Measurements from ENCODE around the gene EFS. TPM values are rescaled to one million over a fixed set of nuclear protein-coding genes. Genes with fewer than 3 reads are reported as not detected.

EFS gene
- total RNA-seq, 2 donors from 2014 or later, result 69.9 to 96.4 TPM

DNA sequence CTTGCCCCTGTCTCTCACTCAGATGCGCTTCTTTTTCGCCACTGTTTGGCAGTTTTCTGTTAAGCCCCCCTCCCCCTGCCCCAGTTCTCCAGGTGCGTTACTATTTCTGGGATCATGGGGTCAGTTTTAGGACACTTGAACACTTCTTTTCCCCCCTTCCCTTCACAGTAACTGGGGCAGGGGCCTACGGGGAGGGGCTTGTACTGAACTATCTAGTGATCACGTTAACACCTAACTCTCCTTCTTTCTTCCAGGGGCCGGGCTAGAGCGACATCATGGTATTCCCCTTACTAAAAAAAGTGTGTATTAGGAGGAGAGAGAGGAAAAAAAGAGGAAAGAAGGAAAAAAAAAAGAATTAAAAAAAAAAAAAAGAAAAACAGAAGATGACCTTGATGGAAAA lies 40.0 kb downstream of the EFS start:
- no peaks in the 10 kb centered on the region for H3K9me3 ChIP-seq (ENCODE audit: control insufficient read depth, low read length)
- Mint-ChIP-seq H3K27ac (no peak overlapping the region), H3K9me3 (no peaks in the 10 kb centered on the region), H3K4me3 (no peak overlapping the region), H3K27me3 (ENCODE audit: insufficient read depth) (no peaks in the 10 kb centered on the region), H3K36me3 (ENCODE audit: low read depth) (peaks cover 47% of the 10 kb centered on the region), H3K4me1 (peaks cover 10% of the 10 kb centered on the region)
- no peak overlapping the region for H3K27ac ChIP-seq (ENCODE audit: low read depth, low read length)
- peaks cover 6% of the 10 kb centered on the region for H3K4me1 ChIP-seq (ENCODE audit: control insufficient read depth, insufficient read depth, low read length)
- WGBS, 2 experiments (ENCODE audit: insufficient coverage in 1 of 2, insufficient read length in 1 of 2), result 94 to 96% methylated on average over 3 to 4 of the region's 7 CpGs
- H3K27me3 ChIP-seq (ENCODE audit: control insufficient read depth, insufficient read depth, low read length, poor library complexity, severe bottlenecking), result no peaks in the 10 kb centered on the region
- DNase-seq, result no peak
- TF ChIP-seq, protein P1, sequence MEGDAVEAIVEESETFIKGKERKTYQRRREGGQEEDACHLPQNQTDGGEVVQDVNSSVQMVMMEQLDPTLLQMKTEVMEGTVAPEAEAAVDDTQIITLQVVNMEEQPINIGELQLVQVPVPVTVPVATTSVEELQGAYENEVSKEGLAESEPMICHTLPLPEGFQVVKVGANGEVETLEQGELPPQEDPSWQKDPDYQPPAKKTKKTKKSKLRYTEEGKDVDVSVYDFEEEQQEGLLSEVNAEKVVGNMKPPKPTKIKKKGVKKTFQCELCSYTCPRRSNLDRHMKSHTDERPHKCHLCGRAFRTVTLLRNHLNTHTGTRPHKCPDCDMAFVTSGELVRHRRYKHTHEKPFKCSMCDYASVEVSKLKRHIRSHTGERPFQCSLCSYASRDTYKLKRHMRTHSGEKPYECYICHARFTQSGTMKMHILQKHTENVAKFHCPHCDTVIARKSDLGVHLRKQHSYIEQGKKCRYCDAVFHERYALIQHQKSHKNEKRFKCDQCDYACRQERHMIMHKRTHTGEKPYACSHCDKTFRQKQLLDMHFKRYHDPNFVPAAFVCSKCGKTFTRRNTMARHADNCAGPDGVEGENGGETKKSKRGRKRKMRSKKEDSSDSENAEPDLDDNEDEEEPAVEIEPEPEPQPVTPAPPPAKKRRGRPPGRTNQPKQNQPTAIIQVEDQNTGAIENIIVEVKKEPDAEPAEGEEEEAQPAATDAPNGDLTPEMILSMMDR (conservative IDR thresholded peaks at IDR 0.05), result no peak
- no peak overlapping the region for H3K4me3 ChIP-seq (ENCODE audit: low read length)
- no peak overlapping the region for H3K9ac ChIP-seq (ENCODE audit: extremely low read depth, low read length, poor library complexity, severe bottlenecking)
- H3K36me3 ChIP-seq (ENCODE audit: control insufficient read depth, insufficient read depth, low read length), result peaks cover 36% of the 10 kb centered on the region

DNA sequence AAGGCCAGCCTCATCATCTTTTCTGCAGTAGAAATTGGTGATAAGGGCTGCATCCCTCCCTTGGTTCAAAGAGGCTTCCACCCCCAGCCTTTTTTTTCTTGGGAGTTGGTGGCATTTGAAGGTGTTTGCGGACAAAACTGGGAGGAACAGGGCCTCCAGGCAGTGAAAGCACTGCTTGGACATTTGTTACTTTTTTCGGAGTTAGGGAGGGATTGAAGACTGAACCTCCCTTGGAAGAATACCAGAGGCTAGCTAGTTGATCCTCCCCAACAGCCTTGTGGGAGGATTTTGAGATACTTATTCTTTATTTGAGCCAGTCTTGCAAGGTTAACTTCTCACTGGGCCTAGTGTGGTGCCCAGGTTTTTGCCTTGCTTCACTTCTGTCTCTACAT lies 40.5 kb downstream of the EFS start:
- H3K36me3 ChIP-seq (ENCODE audit: control insufficient read depth, insufficient read depth, low read length), result peaks cover 41% of the 10 kb centered on the region
- TF ChIP-seq, protein P1 (conservative IDR thresholded peaks at IDR 0.05), result no peak
- H3K27ac ChIP-seq (ENCODE audit: low read depth, low read length), result no peak overlapping the region
- no peaks in the 10 kb centered on the region for H3K27me3 Mint-ChIP-seq (ENCODE audit: insufficient read depth)
- no peak overlapping the region for H3K9ac ChIP-seq (ENCODE audit: extremely low read depth, low read length, poor library complexity, severe bottlenecking)
- no peaks in the 10 kb centered on the region for H3K27me3 ChIP-seq (ENCODE audit: control insufficient read depth, insufficient read depth, low read length, poor library complexity, severe bottlenecking)
- peaks cover 10% of the 10 kb centered on the region for H3K4me1 Mint-ChIP-seq
- no peak overlapping the region for H3K27ac Mint-ChIP-seq
- no peak overlapping the region for H3K4me3 ChIP-seq (ENCODE audit: low read length)
- no peaks in the 10 kb centered on the region for H3K9me3 Mint-ChIP-seq
- no peaks in the 10 kb centered on the region for H3K9me3 ChIP-seq (ENCODE audit: control insufficient read depth, low read length)
- H3K4me3 Mint-ChIP-seq, result no peak overlapping the region
- DNase-seq, result no peak
- peaks cover 52% of the 10 kb centered on the region for H3K36me3 Mint-ChIP-seq (ENCODE audit: low read depth)
- peaks cover 6% of the 10 kb centered on the region for H3K4me1 ChIP-seq (ENCODE audit: control insufficient read depth, insufficient read depth, low read length)
- WGBS, 2 experiments (ENCODE audit: insufficient coverage in 1 of 2, insufficient read length in 1 of 2), result 93 to 100% methylated on average over 2 of the region's 2 CpGs

DNA sequence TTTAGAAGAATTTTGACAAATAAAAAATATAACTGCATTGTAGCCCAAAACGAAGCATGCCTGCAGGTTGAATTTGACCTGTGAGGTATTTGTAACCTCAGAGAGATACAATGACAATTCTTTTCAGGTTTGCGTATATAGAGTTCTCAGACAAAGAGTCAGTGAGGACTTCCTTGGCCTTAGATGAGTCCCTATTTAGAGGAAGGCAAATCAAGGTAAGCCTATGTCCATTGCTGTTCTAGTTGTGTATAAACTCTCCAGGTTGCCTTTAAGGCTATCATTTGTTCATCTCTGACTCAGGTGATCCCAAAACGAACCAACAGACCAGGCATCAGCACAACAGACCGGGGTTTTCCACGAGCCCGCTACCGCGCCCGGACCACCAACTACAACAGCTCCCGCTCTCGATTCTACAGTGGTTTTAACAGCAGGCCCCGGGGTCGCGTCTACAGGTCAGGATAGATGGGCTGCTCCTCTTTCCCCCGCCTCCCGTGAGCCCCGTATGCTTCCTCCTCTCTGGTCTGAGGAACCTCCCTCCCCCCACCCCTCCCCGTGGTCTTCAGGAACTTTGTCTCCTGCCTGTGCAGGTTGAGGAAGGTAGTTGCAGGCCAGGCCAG lies 41.0 kb downstream of the EFS start:
- Histone ChIP-seq H3K27ac (ENCODE audit: low read depth, low read length) (no peak overlapping the region), H3K27me3 (ENCODE audit: control insufficient read depth, insufficient read depth, low read length, poor library complexity, severe bottlenecking) (no peaks in the 10 kb centered on the region), H3K4me1 (ENCODE audit: control insufficient read depth, insufficient read depth, low read length) (peaks cover 6% of the 10 kb centered on the region), H3K9me3 (ENCODE audit: control insufficient read depth, low read length) (no peaks in the 10 kb centered on the region), H3K9ac (ENCODE audit: extremely low read depth, low read length, poor library complexity, severe bottlenecking) (no peak overlapping the region), H3K36me3 (ENCODE audit: control insufficient read depth, insufficient read depth, low read length) (peaks cover 46% of the 10 kb centered on the region), H3K4me3 (ENCODE audit: low read length) (peak overlapping the region; percentile 95)
- Mint-ChIP-seq H3K9me3 (no peaks in the 10 kb centered on the region), H3K27ac (no peak overlapping the region), H3K4me1 (peaks cover 10% of the 10 kb centered on the region), H3K27me3 (ENCODE audit: insufficient read depth) (no peaks in the 10 kb centered on the region), H3K36me3 (ENCODE audit: low read depth) (peaks cover 56% of the 10 kb centered on the region), H3K4me3 (no peak overlapping the region)
- WGBS, 2 experiments (ENCODE audit: insufficient coverage in 1 of 2, insufficient read length in 1 of 2), result 96 to 98% methylated on average over 11 to 17 of the region's 18 CpGs
- no peak for DNase-seq
- TF ChIP-seq, protein P1 (conservative IDR thresholded peaks at IDR 0.05), result no peak
